PC-9 (cell line): ENCODE results near the gene XCR1. TPM values are rescaled to one million over a fixed set of nuclear protein-coding genes. Genes with fewer than 3 reads are reported as not detected.

ENCODE experiments used
- BruUV-seq: library from RNA; stranded (reverse); fragments of 400-500 nt; replicated peaks from 2 replicates; lab custom pipeline; 2021; lab: Mats Ljungman, UMichigan
- CTCF ChIA-PET: fragments of 300-600 bp; sonication (Branson Sonifier 250); formaldehyde crosslinking; loops from one replicate; lab custom pipeline; 2022; ENCODE audit warnings: antibody characterized with exemption; lab: Charles Lee
- POLR2A ChIA-PET: fragments of 300-600 bp; sonication (Branson Sonifier 250); formaldehyde crosslinking; loops from one replicate; lab custom pipeline; 2022; ENCODE audit warnings: antibody characterized with exemption; ENCODE audit not compliant: unreplicated experiment; lab: Charles Lee
- DNase-seq, 2 experiments: peaks; one replicate each; pipeline versions ENCODE4 v3.0.0 to v3.0.0-alpha.2; 2015 to 2022; ENCODE audit warnings: mixed read lengths in 1 of 2
- H2AFZ ChIP-seq: fragments of 200-600 bp; sonication (generic); 2 replicates; pipeline ENCODE4 v1.8.1; 2017; ENCODE audit warnings: antibody characterized with exemption
- H3F3A ChIP-seq: fragments of 200-600 bp; sonication (generic); 2 replicates; pipeline ENCODE4 v1.8.1; 2017; ENCODE audit warnings: antibody characterized with exemption, mild to moderate bottlenecking, low read depth; ENCODE audit not compliant: insufficient read depth
- H3K27ac ChIP-seq: fragments of 200-600 bp; sonication (generic); 2 replicates; pipeline ENCODE4 v1.6.1; 2016; ENCODE audit warnings: mixed run types
- H3K27me3 ChIP-seq: fragments of 200-600 bp; sonication (generic); 2 replicates; pipeline ENCODE4 v1.6.1; 2016; ENCODE audit warnings: low read depth, mixed run types; ENCODE audit not compliant: insufficient read depth
- H3K36me3 ChIP-seq: fragments of 200-600 bp; sonication (generic); 2 replicates; pipeline ENCODE4 v1.6.1; 2016; ENCODE audit warnings: low read depth, mixed run types
- H3K4me1 ChIP-seq: fragments of 200-600 bp; sonication (generic); replicated peaks from 2 replicates; pipeline ENCODE4 v1.6.1; 2016; ENCODE audit warnings: mixed run types; ENCODE audit not compliant: insufficient read depth
- H3K4me2 ChIP-seq: fragments of 200-600 bp; sonication (generic); 2 replicates; pipeline ENCODE4 v1.6.1; 2017; ENCODE audit warnings: mixed run types
- H3K4me3 ChIP-seq: fragments of 200-600 bp; sonication (generic); 2 replicates; pipeline ENCODE4 v1.6.1; 2016; ENCODE audit warnings: mixed run types
- H3K79me2 ChIP-seq: fragments of 200-600 bp; sonication (generic); 2 replicates; pipeline ENCODE4 v1.6.1; 2017; ENCODE audit warnings: low read depth, mixed run types
- H3K9me2 ChIP-seq: fragments of 200-600 bp; sonication (generic); 2 replicates; pipeline ENCODE4 v1.8.1; 2017; ENCODE audit warnings: mild to moderate bottlenecking; ENCODE audit not compliant: insufficient read depth
- H3K9me3 ChIP-seq: fragments of 200-600 bp; sonication (generic); 2 replicates; pipeline ENCODE4 v1.8.1; 2016; ENCODE audit warnings: low read depth; ENCODE audit not compliant: insufficient read depth
- H4K20me1 ChIP-seq: fragments of 200-600 bp; sonication (generic); 2 replicates; pipeline ENCODE4 v1.8.1; 2017; ENCODE audit not compliant: insufficient read depth
- EZH2 ChIP-seq: fragments of 200-600 bp; sonication (generic); IDR thresholded peaks from 2 replicates; pipeline ENCODE4 v1.8.0; 2017; ENCODE audit warnings: antibody characterized with exemption, low read depth
- intact Hi-C: fragments of 100-400 bp; cut with micrococcal nuclease; formaldehyde crosslinking; loops from one replicate; pipeline ENCODE4 v1.10.0; 2022; ENCODE audit not compliant: unreplicated experiment
- total RNA-seq: library from RNA; stranded (reverse); gene quantifications from 2 replicates; pipeline ENCODE4 v1.2.3, GENCODE V29; 2021
- TF ChIP-seq, protein P1 (sequence below): fragments of 200-600 bp; sonication (generic); conservative IDR thresholded peaks from 2 replicates; pipeline ENCODE4 v1.6.1; 2017; ENCODE audit warnings: mixed run types, antibody characterized with exemption, mild to moderate bottlenecking, moderate library complexity

Gene XCR1
- total RNA-seq, 1 experiment from 2014 or later: 0.13 TPM

DNA sequence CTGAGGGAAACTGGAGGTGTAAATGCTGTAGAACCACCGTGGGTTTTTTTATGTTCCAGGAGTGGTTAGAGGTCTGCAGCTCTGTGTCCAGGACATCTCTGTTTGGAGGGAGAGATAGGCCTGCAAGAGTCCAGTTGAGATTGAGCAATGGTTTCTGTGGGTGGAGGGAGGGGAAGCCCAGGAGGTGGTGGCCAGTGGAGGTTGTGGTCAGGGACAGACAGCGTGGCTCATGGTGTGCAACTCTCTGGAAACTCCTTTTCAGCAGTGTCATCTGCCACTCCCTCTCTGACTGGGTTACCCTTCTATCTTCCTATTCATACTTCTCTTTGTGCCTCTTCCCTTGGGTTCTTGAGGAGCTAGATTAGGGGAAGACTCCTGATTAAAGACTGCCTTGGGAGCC lies 9.6 kb downstream of the XCR1 start:
- no peaks in the 10 kb centered on the region for H3K9me3 ChIP-seq
- CTCF ChIA-PET: interaction anchor here (0.6 kb wide), 1 partner anchor 47 kb away, joined by 4 read pairs; no protein-coding TSS in a partner anchor
- DNase-seq: no peak
- no peaks in the 10 kb centered on the region for H3K27me3 ChIP-seq
- POLR2A ChIA-PET: no interaction called here
- H3K79me2 ChIP-seq: no peaks in the 10 kb centered on the region
- H3K4me1 ChIP-seq: no peaks in the 10 kb centered on the region
- H4K20me1 ChIP-seq: no peaks in the 10 kb centered on the region
- BruUV-seq: no TSS peak
- H2AFZ ChIP-seq: no peak overlapping the region
- H3K4me2 ChIP-seq: no peak overlapping the region
- TF ChIP-seq EZH2: no peak
- TF ChIP-seq, protein P1, sequence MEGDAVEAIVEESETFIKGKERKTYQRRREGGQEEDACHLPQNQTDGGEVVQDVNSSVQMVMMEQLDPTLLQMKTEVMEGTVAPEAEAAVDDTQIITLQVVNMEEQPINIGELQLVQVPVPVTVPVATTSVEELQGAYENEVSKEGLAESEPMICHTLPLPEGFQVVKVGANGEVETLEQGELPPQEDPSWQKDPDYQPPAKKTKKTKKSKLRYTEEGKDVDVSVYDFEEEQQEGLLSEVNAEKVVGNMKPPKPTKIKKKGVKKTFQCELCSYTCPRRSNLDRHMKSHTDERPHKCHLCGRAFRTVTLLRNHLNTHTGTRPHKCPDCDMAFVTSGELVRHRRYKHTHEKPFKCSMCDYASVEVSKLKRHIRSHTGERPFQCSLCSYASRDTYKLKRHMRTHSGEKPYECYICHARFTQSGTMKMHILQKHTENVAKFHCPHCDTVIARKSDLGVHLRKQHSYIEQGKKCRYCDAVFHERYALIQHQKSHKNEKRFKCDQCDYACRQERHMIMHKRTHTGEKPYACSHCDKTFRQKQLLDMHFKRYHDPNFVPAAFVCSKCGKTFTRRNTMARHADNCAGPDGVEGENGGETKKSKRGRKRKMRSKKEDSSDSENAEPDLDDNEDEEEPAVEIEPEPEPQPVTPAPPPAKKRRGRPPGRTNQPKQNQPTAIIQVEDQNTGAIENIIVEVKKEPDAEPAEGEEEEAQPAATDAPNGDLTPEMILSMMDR: no peak
- intact Hi-C loops: no loop called here
- no peak overlapping the region for H3K4me3 ChIP-seq
- no peak overlapping the region for H3K27ac ChIP-seq
- H3K9me2 ChIP-seq: no peaks in the 10 kb centered on the region
- H3K36me3 ChIP-seq: no peaks in the 10 kb centered on the region
- no peaks in the 10 kb centered on the region for H3F3A ChIP-seq

DNA sequence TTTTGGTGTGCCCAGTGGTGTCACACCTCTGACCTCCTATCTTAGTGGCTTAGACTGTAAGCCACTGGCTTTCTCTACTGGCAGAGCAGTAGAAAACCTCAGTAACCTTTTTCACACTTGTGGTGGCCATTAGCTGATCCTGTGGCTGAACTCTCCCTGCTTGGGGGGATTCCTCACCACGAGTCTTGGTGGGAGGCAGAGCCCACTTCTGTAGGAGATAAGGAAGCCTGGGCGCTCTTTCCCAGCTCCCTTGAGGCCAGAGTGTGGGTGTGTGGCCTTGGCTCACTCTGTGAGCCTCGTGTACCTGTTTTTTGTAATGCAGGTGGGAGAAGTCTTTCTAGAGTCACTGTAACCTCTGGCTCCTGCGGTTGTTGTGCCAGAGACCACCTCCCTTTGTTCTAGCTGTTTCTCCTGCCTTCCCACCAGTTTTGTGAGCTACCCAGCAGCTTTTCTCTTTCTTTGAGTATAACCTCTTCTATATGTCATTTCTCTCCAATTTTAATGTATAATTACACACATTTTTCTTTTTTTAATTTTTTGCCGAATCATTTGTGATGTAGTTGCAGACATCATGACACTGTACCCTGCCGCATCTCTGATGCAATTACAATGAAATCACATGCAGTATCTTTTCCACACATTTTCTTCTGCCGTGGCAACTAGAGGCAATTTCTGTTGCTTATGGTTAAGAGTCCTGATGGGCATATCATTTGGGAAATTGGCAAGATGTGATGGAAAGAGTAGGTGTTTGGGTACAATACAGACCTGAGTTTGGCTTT lies 13.8 kb downstream of the XCR1 start:
- H2AFZ ChIP-seq: no peak overlapping the region
- CTCF ChIA-PET: no interaction called here
- intact Hi-C loops: no loop called here
- H3K79me2 ChIP-seq: no peaks in the 10 kb centered on the region
- no peaks in the 10 kb centered on the region for H4K20me1 ChIP-seq
- BruUV-seq: no TSS peak
- no peaks in the 10 kb centered on the region for H3K9me3 ChIP-seq
- no peaks in the 10 kb centered on the region for H3K36me3 ChIP-seq
- no peaks in the 10 kb centered on the region for H3K27me3 ChIP-seq
- H3K27ac ChIP-seq: no peak overlapping the region
- POLR2A ChIA-PET: interaction anchor here (0.6 kb wide), 1 partner anchor 14 kb away, joined by 3 read pairs; no protein-coding TSS in a partner anchor
- no peak overlapping the region for H3K4me3 ChIP-seq
- no peaks in the 10 kb centered on the region for H3K9me2 ChIP-seq
- no peak for TF ChIP-seq EZH2
- TF ChIP-seq, protein P1: no peak
- H3K4me2 ChIP-seq: no peak overlapping the region
- no peaks in the 10 kb centered on the region for H3F3A ChIP-seq
- DNase-seq: no peak
- no peaks in the 10 kb centered on the region for H3K4me1 ChIP-seq

DNA sequence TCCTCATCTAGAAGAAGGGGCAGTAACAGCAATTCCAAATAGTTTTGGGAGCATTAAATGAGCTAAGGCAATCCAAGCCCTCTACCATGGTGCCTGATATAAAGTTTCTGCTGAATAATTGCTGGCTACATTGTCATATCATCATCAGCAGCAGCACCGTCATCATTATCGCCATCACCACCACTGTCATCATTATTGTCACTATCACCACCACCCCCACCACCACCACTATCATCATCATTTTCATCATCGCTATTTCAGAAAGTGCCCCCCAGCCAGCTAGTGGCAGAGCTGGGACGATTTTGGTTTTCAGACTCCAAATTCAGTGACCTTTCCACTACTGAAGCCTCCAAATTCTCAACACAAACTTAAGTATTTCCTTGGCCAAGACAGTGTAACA lies 15.0 kb downstream of the XCR1 start:
- POLR2A ChIA-PET: no interaction called here
- BruUV-seq: no TSS peak
- H3K27me3 ChIP-seq: no peaks in the 10 kb centered on the region

More for the DNA sequence above, 15.0 kb downstream of the XCR1 start:
- Histone ChIP-seq H2AFZ (no peak overlapping the region), H3K79me2 (no peaks in the 10 kb centered on the region), H3K27ac (no peak overlapping the region), H4K20me1 (no peaks in the 10 kb centered on the region), H3K4me2 (no peak overlapping the region), H3K36me3 (no peaks in the 10 kb centered on the region), H3K9me2 (no peaks in the 10 kb centered on the region), H3K4me1 (no peaks in the 10 kb centered on the region), H3F3A (no peaks in the 10 kb centered on the region), H3K4me3 (no peak overlapping the region), H3K9me3 (no peaks in the 10 kb centered on the region)
- TF ChIP-seq EZH2: no peak
- TF ChIP-seq, protein P1: no peak
- no peak for DNase-seq
- CTCF ChIA-PET: no interaction called here
- intact Hi-C loops: no loop called here
